NCI-H1092 treated with DMSO at 0.1 percent for 48 hours (cell line): ENCODE data around the gene DRD2.

Experiments
- DNase-seq: peaks from one replicate; lab custom pipeline; 2025; lab: John Stamatoyannopoulos, UW

The DRD2 gene

DNA sequence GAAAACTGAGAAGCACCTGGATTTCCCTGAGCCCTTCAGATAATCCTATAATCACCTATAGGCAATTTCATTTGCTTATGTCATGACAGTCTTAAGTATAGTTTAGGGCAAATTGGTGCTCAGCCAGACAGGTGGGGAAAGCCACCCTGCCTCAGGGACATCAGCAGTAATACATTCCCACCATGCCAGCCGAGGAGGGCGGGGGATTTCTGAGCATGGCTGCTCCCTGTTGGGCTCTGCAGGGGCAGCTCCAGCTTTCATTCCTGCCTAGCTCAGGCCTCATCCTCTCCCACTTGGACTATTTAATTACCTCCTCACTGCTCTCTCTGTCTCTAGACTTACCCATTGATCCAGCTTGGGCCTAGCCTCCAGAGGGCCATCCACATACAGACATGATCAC, 9.0 kb upstream of the DRD2 start:
- DNase-seq: no peak

GRCh38 chr11:113481672-113482071, 6.5 kb upstream of the DRD2 start:
- DNase-seq: no peak

GRCh38 chr11:113481226-113481625, 6.0 kb upstream of the DRD2 start:
- no peak for DNase-seq

DNA sequence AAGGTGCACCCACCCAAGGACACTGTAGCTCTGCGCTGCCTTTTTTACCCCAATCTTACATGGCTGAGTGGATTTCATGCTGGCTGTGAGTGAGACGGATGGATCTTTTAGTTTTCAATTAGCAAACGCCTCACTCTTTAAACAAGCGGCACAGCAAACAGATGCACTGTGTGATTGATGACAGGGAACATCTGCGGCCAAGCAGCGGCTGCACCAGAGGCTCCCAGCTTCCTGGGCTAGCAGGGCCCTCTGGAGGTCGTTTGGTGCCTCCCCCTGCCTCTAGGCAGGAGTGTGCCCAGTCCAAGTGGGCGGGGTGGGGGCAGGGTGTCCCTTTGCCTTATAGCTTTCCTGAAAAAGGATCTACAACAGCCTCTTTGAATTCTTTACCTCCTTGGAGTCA, 2.1 kb upstream of the DRD2 start:
- peak; percentile 56 for DNase-seq

DNA sequence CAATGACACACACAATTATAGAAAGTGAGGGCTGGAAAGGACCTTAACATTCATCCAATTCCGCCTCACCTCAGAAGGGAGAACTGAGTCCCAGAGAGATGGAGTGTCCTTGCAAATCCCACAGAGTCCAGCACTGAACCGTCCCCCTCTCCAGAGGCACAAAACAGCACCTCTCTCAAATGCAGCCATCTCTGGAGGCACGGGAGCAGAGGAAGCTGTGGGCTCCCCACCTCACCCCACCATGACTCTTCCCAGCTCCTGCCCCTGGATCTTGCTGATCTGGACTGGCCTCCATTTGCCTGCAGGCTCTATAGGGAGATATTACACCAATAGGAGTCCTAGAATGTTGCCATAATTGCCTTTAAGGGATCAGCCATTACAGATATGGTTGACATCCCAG, 1.4 kb upstream of the DRD2 start:
- no peak for DNase-seq

GRCh38 chr11:113474362-113475159, 637 bp downstream of the DRD2 start:
- peak; percentile 54 for DNase-seq

GRCh38 chr11:113473983-113474361, 1.2 kb downstream of the DRD2 start:
- peak; percentile 54 for DNase-seq

DNA sequence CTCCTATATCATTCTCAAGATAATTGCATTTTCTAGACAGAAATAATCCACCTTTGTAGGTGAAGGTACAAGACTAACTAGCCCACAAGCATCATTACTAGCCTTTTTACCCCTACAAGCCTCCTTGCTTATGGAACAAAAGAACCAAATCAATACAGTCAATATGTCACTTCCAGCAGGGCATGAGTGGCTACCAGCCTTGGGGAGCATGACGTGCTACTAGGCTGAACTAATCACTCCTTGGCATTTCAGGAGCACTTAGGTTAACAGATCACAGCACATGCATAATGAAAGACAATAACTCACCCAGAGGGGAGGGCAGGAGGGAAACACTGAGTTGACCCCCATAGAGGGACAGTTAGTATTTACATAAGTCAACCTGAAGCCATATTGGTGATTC, 2.7 kb downstream of the DRD2 start:
- DNase-seq: no peak

DNA sequence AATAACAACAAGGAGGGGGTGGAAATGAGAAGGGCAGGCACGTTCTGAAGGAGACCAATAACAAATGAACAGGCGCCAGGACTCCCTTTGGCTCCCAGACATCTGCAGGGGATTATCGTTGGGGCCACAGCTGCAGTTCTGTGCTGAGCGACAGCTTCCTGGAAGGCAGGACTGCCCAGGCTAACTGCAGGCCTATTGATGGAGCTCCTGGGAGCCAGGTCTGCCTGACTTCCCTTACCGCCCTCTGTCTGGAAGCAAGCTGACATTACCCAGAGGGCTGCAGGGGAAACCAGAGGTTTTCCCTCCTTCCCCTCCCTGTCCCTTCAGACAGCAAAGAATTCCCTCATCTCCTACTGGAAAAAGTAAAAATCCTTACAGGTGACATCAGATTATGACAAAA, 5.0 kb downstream of the DRD2 start:
- no peak for DNase-seq

GRCh38 chr11:113468726-113469345, 6.4 kb downstream of the DRD2 start:
- DNase-seq: no peak

DNA sequence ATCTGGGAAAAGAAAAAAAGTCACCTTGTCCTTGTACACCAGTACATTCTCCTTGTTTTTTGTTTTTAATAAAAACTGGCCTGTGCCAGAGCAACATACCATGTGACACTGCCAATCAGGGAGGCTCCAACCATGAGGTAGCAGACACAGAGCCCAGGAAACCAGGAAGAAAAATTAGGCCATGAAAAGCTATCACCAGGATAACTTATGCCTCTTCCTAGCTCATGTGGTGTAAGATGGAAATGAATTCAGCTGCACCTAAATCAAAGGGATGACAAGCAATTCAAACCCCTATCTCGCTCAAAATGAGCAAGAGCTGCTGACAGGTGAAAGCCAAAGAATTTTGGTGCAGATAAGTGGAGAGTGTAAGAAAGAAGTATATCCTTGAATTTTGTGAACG, 7.7 kb downstream of the DRD2 start:
- no peak for DNase-seq

- DNase-seq: no peak
These were observed 9.4 kb downstream of the DRD2 start for GRCh38 chr11:113465786-113466185.

DNA sequence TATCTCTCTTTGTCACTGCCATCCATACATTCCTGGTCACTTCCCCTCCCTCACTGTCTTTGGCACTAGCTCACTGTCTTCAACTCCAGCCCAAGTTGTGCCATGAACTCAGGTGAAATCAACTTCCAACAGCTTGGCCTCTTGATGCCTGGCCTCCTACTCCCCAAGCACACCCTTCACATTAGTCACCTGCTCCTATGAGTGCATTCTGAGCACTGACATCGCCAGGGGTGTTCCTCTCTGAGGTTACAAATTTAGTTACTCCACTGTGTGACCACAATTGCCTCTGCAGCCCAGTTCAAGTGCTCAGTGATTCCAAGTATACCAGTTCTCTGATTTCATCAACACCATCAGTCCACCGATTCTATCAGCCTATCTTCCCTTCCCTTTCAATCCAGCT, 10.8 kb downstream of the DRD2 start:
- no peak for DNase-seq

- DNase-seq: no peak
These were observed 12.4 kb downstream of the DRD2 start for GRCh38 chr11:113462830-113463229.

DNA sequence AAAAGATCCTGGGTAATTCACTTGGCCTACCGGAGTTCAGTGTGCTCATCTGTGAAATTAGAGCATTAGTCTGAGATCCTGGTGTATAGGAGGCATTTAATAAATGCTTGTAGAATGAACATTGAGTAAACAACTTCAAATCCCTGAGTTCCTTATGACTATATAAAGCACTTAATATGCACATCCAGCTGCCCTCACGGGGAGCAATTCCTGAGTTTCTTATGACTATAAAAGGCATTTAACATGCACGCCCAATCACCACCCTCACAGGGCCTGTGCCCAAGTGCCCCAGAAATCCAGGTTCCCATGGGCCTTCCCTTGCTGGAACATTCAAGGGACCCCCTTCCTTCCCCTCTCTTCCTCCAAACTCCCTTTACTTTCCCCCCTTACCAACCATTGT, 13.6 kb downstream of the DRD2 start:
- DNase-seq: no peak

GRCh38 chr11:113460469-113460868, 14.7 kb downstream of the DRD2 start:
- DNase-seq: no peak

DNA sequence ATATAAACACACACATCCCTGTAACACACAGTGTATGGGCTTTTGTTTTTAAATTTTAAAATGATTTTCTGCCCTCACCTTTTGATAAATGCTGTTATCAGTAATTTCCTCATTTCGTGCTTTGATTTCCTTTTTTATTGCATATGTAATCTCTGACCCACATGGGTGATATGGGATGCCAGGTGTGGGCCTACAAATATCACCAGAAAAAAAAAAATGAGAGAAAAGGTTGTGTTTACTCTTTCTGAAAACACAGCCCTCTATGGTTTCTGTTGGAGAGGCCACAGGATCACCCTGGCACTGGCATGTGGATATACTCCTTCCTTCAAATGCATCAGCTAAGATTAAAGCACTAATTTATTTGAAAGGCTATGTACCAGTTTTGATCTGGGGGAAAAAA, 17.0 kb downstream of the DRD2 start:
- DNase-seq: no peak

DNA sequence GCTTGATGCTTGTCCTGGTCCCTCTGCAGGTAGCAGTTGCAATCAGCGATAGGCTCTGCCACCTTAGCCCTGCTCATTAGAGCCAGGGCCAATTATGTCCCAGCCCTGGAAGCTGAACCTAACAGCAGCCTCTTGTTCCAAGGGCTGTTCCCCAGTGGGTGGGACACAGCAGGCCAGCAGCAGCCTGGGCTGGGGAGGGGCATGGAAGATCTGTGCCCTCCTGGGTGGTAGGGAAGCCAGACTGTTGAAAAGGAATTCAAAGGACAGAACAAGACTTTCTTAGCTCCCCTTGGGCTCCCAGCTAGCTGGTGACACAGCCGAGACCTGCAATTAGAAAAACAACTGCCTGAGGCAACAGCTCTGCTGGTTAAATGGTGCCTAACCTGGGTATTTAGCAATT, 17.4 kb downstream of the DRD2 start:
- no peak for DNase-seq

DNA sequence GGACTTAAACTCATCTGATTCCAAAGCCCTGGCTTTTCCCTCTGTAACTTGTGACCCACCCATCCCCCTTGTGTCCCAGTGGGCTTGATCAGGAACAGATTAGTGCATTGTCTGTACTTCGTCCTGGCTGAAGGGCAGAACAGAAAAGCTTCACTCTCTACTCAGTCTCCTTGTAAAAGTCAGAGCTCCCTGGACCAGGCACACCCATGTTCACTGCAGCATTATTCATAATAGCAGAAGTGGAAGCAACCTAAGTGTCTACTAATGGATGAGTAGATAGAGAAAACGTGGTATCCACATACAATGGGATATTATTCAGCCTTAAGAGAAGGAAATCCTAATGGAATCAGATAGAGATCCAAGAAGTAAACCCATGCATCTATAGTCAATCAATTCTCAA, 20.7 kb downstream of the DRD2 start:
- DNase-seq: no peak

DNA sequence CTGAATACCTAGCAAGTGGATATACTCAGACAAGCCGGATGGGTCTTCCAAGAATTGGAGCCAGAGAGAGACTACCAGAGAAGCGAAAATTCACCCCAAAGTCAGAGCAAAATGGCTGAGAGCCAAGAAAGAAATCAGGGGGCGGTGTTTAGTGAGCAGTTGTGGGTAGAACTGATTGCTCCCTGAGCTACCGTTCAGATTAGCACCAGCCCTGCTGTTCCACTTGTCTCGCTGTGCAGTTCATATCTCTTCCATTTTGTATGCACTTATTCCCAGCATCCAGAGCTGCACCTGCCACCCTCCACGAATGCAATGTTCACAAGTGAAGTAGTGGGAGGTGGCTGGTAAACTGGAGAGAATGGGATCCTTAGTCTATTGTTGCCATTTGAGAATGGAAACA, 25.5 kb downstream of the DRD2 start:
- no peak for DNase-seq

DNA sequence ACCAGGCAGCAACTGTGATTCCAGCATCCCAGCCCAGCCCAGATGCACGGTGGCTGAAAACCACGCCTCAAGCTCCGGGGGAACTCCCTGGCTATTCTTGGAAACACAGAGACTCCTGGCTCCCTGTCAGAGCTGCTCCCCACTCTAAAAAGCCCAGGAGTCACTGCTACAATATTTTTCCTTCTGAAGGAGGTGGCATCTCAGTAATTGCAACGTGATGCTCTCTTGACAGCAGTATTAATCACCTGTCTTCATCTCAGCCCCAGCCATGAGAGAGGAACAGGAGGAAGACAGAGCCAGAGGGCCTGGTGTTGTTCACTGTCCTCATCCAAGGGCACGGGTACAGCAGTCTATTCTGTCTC, 26.9 kb downstream of the DRD2 start:
- DNase-seq: no peak

DNA sequence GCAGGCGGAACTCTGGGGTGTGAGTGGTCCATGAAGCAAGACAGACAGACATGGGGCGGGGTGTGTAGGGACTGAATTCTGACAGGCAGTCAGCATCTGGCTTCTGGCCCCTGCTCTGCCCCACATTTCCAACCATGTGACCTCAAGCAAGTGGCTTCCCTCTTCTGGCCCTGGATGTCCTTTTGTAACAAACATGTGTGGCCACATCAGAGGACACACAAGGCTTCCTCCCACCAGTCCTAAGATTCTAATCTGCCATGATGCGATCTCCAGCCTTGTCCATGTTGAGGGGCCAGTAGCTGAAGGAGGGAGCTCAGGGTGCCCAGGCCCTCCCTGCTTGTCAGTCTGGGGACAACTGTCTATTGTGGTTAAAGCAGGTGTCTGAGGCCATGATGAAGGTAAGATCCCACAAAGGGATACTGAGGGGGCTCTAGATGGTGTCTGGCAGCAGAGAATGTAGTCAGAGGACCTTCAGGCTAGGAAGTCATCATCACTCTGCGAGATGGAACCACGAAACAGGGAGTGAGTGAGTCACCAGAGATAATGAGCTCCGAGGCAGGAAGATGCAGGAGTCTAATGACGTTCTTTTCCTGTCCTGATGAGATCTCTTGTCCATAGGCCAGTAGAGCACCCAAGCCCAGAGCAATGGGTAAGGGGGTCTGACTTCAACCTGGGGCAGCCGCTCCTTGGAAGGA, 27.4 kb downstream of the DRD2 start:
- no peak for DNase-seq

GRCh38 chr11:113446938-113447337, 28.3 kb downstream of the DRD2 start:
- DNase-seq: no peak

- DNase-seq: no peak
These were observed 29.1 kb downstream of the DRD2 start for GRCh38 chr11:113446112-113446511.
